Glutamatergic neuron (in vitro differentiated cells): ENCODE data around the gene KCTD16. TPM values are rescaled to one million over a fixed set of nuclear protein-coding genes. Genes with fewer than 3 reads are reported as not detected.

ENCODE experiments used
- DNase-seq: peaks from one replicate; pipeline ENCODE4 v3.0.0; 2022
- H3K27ac Mint-ChIP-seq: one replicate; pipeline ENCODE4 v1.8.0; 2020; ENCODE audit warnings: mild to moderate bottlenecking, mixed read lengths, inconsistent platforms; ENCODE audit not compliant: unreplicated experiment
- H3K27me3 Mint-ChIP-seq: one replicate; pipeline ENCODE4 v1.8.0; 2020; ENCODE audit warnings: mild to moderate bottlenecking, moderate library complexity, mixed read lengths, inconsistent platforms; ENCODE audit not compliant: unreplicated experiment
- H3K36me3 Mint-ChIP-seq: one replicate; pipeline ENCODE4 v1.8.0; 2020; ENCODE audit warnings: mild to moderate bottlenecking, mixed read lengths, inconsistent platforms; ENCODE audit not compliant: unreplicated experiment
- H3K4me1 Mint-ChIP-seq: one replicate; pipeline ENCODE4 v1.8.0; 2020; ENCODE audit warnings: mild to moderate bottlenecking, low read depth, mixed read lengths, inconsistent platforms; ENCODE audit not compliant: unreplicated experiment
- H3K4me3 Mint-ChIP-seq: one replicate; pipeline ENCODE4 v1.8.0; 2020; ENCODE audit warnings: mild to moderate bottlenecking, mixed read lengths, inconsistent platforms; ENCODE audit not compliant: unreplicated experiment
- H3K9me3 Mint-ChIP-seq: one replicate; pipeline ENCODE4 v1.8.0; 2020; ENCODE audit warnings: mild to moderate bottlenecking, moderate library complexity, mixed read lengths, inconsistent platforms; ENCODE audit not compliant: unreplicated experiment
- long read RNA-seq: library from polyadenylated mRNA; unstranded; transcript quantifications from one replicate; pipeline ENCODE4 v2.0.0, GENCODE V29; 2020; ENCODE audit not compliant: unreplicated experiment
- total RNA-seq: library from RNA; stranded (reverse); fragmentation: NEBNext Ultra II Directional; extraction: Animal tissue kit (Norgen Biotek cat#: 25700); gene quantifications from one replicate; pipeline ENCODE4 v1.2.1, GENCODE V29; 2021; ENCODE audit not compliant: unreplicated experiment
- TF ChIP-seq, protein P1 (sequence below): fragments of 200-600 bp; sonication (generic); IDR thresholded peaks from one replicate; pipeline ENCODE4 v1.5.0; 2021; ENCODE audit not compliant: partially characterized antibody, unreplicated experiment

Gene KCTD16
- total RNA-seq = 16.9 TPM
- long read RNA-seq, partial matches to known transcripts = 0 of 1 reads
- long read RNA-seq, other reads (novel, unspliced or antisense) = 1 of 1 reads

GRCh38 chr5:144170276-144171024, at the start of gene KCTD16, which contains the start of gene YIPF5:
TSS of gene KCTD16 (plus strand) at chr5:144170873.
TSS of gene YIPF5 (minus strand) at chr5:144170659. CDS start at chr5:144169955, 704 bp downstream.
- H3K27ac Mint-ChIP-seq = peak within 1 kb of the TSS; percentile 60
- H3K36me3 Mint-ChIP-seq = no peaks in the 10 kb centered on the region
- DNase-seq = peak; percentile 95
- H3K27me3 Mint-ChIP-seq = no peaks in the 10 kb centered on the region
- H3K4me3 Mint-ChIP-seq = peak within 1 kb of the TSS; percentile 89
- H3K4me1 Mint-ChIP-seq = peaks cover 9% of the 10 kb centered on the region
- H3K9me3 Mint-ChIP-seq = peaks cover 2% of the 10 kb centered on the region
- TF ChIP-seq, protein P1, sequence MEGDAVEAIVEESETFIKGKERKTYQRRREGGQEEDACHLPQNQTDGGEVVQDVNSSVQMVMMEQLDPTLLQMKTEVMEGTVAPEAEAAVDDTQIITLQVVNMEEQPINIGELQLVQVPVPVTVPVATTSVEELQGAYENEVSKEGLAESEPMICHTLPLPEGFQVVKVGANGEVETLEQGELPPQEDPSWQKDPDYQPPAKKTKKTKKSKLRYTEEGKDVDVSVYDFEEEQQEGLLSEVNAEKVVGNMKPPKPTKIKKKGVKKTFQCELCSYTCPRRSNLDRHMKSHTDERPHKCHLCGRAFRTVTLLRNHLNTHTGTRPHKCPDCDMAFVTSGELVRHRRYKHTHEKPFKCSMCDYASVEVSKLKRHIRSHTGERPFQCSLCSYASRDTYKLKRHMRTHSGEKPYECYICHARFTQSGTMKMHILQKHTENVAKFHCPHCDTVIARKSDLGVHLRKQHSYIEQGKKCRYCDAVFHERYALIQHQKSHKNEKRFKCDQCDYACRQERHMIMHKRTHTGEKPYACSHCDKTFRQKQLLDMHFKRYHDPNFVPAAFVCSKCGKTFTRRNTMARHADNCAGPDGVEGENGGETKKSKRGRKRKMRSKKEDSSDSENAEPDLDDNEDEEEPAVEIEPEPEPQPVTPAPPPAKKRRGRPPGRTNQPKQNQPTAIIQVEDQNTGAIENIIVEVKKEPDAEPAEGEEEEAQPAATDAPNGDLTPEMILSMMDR = no peak

DNA sequence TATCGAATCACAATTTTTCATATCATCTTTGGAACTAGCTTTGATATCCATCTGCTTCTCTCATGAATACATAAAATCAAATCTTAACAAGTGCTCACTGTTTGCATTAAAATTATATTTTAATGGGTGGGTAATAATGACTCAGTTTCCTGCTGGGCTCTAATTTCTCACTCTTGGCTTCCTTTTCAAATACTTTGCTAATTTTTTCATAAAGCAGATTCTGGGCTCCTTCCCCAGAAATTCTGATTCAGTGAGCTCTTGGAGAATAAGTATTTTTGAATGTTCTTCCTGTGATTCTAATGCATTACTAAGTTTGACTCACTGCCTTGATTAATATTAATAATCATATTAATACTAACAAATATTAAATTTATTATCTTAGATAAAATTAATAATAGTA, 49.1 kb upstream of the KCTD16 start:
- peaks cover 3% of the 10 kb centered on the region for H3K27me3 Mint-ChIP-seq
- H3K36me3 Mint-ChIP-seq = peaks cover 9% of the 10 kb centered on the region
- peaks cover 5% of the 10 kb centered on the region for H3K4me1 Mint-ChIP-seq
- H3K4me3 Mint-ChIP-seq = no peak overlapping the region
- H3K9me3 Mint-ChIP-seq = no peaks in the 10 kb centered on the region
- no peak overlapping the region for H3K27ac Mint-ChIP-seq
- no peak for DNase-seq
- TF ChIP-seq, protein P1 = no peak

DNA sequence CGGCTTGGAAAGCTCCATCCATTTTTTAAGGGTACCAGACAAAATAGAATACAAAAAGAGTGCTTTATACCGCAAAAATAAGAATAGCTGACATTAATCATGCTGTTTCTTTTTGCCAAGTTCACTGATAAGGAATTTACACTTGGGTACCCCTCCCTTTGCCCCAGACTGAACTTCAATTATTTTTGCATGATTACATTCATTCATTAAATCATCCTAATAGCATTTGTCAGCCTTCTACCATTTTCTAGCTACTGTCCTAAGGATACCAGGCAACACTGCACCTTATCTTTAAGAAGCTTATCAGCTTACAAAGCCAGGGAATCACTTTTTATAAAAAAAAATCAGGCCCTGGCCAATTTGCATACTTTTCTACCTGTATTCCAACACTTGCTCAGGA, 48.6 kb upstream of the KCTD16 start:
- Mint-ChIP-seq H3K9me3 (no peaks in the 10 kb centered on the region), H3K27me3 (peaks cover 3% of the 10 kb centered on the region), H3K4me1 (peaks cover 5% of the 10 kb centered on the region), H3K27ac (no peak overlapping the region), H3K36me3 (peaks cover 9% of the 10 kb centered on the region), H3K4me3 (no peak overlapping the region)
- DNase-seq = no peak
- TF ChIP-seq, protein P1 = no peak

GRCh38 chr5:144122641-144123040, 48.0 kb upstream of the KCTD16 start:
- TF ChIP-seq, protein P1 = no peak
- Mint-ChIP-seq H3K27ac (no peak overlapping the region), H3K4me1 (peaks cover 5% of the 10 kb centered on the region), H3K4me3 (no peak overlapping the region), H3K36me3 (peaks cover 9% of the 10 kb centered on the region), H3K9me3 (no peaks in the 10 kb centered on the region), H3K27me3 (peaks cover 3% of the 10 kb centered on the region)
- no peak for DNase-seq

DNA sequence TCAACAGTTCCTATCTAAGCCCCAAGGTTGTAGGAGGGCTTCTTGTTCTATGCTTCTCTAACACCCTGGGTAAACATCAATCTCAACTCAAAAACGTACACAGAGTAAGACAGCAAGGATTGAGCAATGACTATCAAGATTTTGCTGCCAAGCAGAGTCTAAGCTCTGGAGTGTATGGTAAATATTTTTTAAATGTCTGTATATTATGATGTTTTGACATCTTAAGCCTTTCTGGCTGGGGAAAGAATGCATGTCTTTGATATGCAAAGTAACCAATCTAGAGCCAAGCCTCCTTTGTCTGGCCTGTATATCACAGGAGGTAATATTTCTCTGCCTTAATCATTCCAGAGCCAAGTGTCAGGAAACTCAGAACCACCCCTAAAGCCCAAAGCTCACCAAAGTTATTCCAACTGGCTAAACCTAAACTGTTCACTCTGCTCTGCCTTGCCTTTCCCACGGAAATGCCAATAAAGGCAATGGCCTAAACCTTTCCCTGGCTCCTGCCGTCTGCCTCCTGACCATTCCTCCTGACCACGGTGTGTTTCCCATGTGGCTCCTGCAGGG, 45.4 kb upstream of the KCTD16 start:
- Mint-ChIP-seq H3K27me3 (peaks cover 1% of the 10 kb centered on the region), H3K4me1 (peaks cover 7% of the 10 kb centered on the region), H3K27ac (no peak overlapping the region), H3K4me3 (no peak overlapping the region), H3K36me3 (peaks cover under 1% of the 10 kb centered on the region), H3K9me3 (no peaks in the 10 kb centered on the region)
- DNase-seq = no peak
- TF ChIP-seq, protein P1 = no peak
